ENCODE results near the gene NOTUM. TPM values are rescaled to one million over a fixed set of nuclear protein-coding genes. Genes with fewer than 3 reads are reported as not detected.

NOTUM gene
- polyA plus RNA-seq (2011; rRNA removed) (0.06 TPM in 1 of 2 replicates, not detected in the other), polyA minus RNA-seq (2011; rRNA and poly(A)+ RNA removed) (not detected in 2 replicates)

- ChIA-PET POLR2A (no interaction called here), CTCF (interaction anchor here (0.6 to 3.0 kb wide), 14 partner anchors 7 to 137 kb away, joined by 3 to 218 read pairs (median 14); partner anchors contain the start of genes CENPX, DCXR, FASN and LRRC45)
- peaks cover 22% of the 10 kb centered on the region for H3K27me3 ChIP-seq (ENCODE audit: control insufficient read depth, insufficient read depth, low read length)
- no peaks in the 10 kb centered on the region for H3K36me3 ChIP-seq (ENCODE audit: control insufficient read depth, insufficient read depth, low read length)
- no peak for DNase-seq (ENCODE audit: low read depth)
- TF ChIP-seq, protein P1, sequence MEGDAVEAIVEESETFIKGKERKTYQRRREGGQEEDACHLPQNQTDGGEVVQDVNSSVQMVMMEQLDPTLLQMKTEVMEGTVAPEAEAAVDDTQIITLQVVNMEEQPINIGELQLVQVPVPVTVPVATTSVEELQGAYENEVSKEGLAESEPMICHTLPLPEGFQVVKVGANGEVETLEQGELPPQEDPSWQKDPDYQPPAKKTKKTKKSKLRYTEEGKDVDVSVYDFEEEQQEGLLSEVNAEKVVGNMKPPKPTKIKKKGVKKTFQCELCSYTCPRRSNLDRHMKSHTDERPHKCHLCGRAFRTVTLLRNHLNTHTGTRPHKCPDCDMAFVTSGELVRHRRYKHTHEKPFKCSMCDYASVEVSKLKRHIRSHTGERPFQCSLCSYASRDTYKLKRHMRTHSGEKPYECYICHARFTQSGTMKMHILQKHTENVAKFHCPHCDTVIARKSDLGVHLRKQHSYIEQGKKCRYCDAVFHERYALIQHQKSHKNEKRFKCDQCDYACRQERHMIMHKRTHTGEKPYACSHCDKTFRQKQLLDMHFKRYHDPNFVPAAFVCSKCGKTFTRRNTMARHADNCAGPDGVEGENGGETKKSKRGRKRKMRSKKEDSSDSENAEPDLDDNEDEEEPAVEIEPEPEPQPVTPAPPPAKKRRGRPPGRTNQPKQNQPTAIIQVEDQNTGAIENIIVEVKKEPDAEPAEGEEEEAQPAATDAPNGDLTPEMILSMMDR (IDR thresholded peaks at IDR 0.05; ENCODE audit: insufficient read depth, low read depth, low read length), result peak; percentile 19; the same call in 1 of the 2 replicates
- no peak within 1 kb of the TSS; the same call in 1 of the 2 replicates for H3K4me3 ChIP-seq (ENCODE audit: low read depth, low read length)
Observed at GRCh38 chr17:81961087-81961511, at the start of gene NOTUM. Gene NOTUM, minus strand, starts transcription at chr17:81961187. Its CDS starts 278 bp downstream, at chr17:81960909.

GRCh38 chr17:82009413-82009812 lies 48.4 kb upstream of the NOTUM start:
- TF ChIP-seq, protein P1 (IDR thresholded peaks at IDR 0.05; ENCODE audit: insufficient read depth, low read depth, low read length), result no peak
- no peak overlapping the region for H3K4me3 ChIP-seq (ENCODE audit: low read depth, low read length)
- ChIA-PET CTCF (interaction anchor here (2.1 kb wide), 1 partner anchor 49 kb away, joined by 12 read pairs; the partner anchor contains the start of gene NOTUM), POLR2A (no interaction called here)
- peaks cover 2% of the 10 kb centered on the region for H3K36me3 ChIP-seq (ENCODE audit: control insufficient read depth, insufficient read depth, low read length)
- no peak for DNase-seq (ENCODE audit: low read depth)
- H3K27me3 ChIP-seq (ENCODE audit: control insufficient read depth, insufficient read depth, low read length), result no peaks in the 10 kb centered on the region

DNA sequence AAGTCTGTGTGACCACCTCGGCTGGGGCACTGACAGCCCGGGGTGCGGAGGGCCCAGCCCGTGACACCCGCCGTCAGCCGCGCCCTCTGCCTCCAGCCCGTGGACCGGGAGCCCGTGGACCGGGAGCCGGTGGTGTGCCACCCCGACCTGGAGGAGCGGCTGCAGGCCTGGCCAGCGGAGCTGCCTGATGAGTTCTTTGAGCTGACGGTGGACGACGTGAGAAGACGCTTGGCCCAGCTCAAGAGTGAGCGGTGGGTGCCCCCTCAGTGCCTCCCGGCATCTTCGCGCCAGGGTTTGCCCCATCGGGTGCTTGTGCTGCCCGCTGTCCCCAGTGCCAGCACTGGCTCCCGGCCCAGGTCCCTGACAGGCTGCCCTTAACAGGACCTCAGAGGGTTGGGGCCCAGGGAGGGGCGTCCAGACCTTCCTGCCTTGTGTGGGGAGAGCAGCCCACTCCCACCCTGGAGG lies 48.0 kb upstream of the NOTUM start:
- Histone ChIP-seq H3K36me3 (ENCODE audit: control insufficient read depth, insufficient read depth, low read length) (peaks cover 2% of the 10 kb centered on the region), H3K27me3 (ENCODE audit: control insufficient read depth, insufficient read depth, low read length) (no peaks in the 10 kb centered on the region), H3K4me3 (ENCODE audit: low read depth, low read length) (no peak overlapping the region)
- TF ChIP-seq, protein P1 (IDR thresholded peaks at IDR 0.05; ENCODE audit: insufficient read depth, low read depth, low read length), result no peak
- DNase-seq (ENCODE audit: low read depth), result no peak
- POLR2A ChIA-PET, result interaction anchor here (0.5 kb wide), 1 partner anchor 14 kb away, joined by 4 read pairs; the partner anchor contains the start of genes CENPX and LRRC45
- CTCF ChIA-PET, result interaction anchor here (1.4 to 2.1 kb wide), 2 partner anchors 11 to 49 kb away, joined by 4 to 12 read pairs; partner anchors contain the start of gene NOTUM

DNA sequence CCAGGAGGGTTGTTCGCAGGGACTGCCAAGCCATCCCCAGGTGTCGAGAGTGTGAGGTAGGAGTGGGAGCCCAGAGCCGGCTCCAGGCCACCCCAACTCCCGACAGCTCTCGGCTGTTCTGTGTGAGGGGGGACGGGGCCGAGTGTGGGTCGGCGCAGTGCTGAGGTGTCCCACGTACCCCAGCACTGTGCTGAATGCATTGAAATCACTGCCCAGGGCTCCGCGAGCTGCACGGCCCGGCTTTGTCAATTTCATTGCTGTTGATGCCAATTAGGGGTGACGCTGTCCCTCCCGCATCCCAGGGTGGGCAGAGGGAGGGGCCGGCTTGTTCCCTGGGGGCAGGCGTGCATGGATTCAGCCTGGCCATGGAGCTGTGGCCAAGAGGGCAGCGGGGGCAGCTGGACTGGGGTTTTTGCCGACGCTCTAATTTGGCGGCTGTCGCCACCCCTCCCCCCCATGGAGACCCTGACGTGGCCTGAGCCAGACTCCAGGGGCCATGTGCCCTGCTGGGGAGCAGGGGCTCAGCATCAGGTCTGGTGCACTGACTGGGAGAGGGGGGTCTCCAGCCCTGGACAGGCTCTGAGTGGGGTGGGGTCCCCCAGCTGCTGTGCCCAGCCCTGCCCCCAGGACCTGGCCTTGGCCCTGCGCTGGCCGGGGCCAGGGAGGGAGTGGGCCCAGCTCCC lies 47.4 kb upstream of the NOTUM start:
- ChIA-PET CTCF (interaction anchor here (0.5 to 2.1 kb wide), 3 partner anchors 12 to 48 kb away, joined by 3 to 12 read pairs (median 4); partner anchors contain the start of gene NOTUM), POLR2A (interaction anchor here (0.5 kb wide), 1 partner anchor 15 kb away, joined by 4 read pairs; the partner anchor contains the start of genes CENPX and LRRC45)
- TF ChIP-seq, protein P1 (IDR thresholded peaks at IDR 0.05; ENCODE audit: insufficient read depth, low read depth, low read length), result no peak
- no peaks in the 10 kb centered on the region for H3K27me3 ChIP-seq (ENCODE audit: control insufficient read depth, insufficient read depth, low read length)
- H3K36me3 ChIP-seq (ENCODE audit: control insufficient read depth, insufficient read depth, low read length), result peaks cover 2% of the 10 kb centered on the region; the same call in 1 of the 2 replicates
- DNase-seq (ENCODE audit: low read depth), result no peak
- no peak overlapping the region for H3K4me3 ChIP-seq (ENCODE audit: low read depth, low read length)

Data from BJ (cell line).